ENCODE results near the gene PTPRG. TPM values are rescaled to one million over a fixed set of nuclear protein-coding genes. Genes with fewer than 3 reads are reported as not detected.

Gene PTPRG
- total RNA-seq, 1 donor from 2014 or later, result 4.2 TPM

- no peaks in the 10 kb centered on the region for H3K9me3 Mint-ChIP-seq
Observed at GRCh38 chr3:61626484-61626883, 65.1 kb downstream of the PTPRG start.

GRCh38 chr3:61627768-61628185, 66.4 kb downstream of the PTPRG start:
- H3K4me1 Mint-ChIP-seq, result no peaks in the 10 kb centered on the region
- H3K36me3 Mint-ChIP-seq (ENCODE audit: low read depth), result no peaks in the 10 kb centered on the region

More at GRCh38 chr3:61626484-61626883, 65.1 kb downstream of the PTPRG start:
- Mint-ChIP-seq H3K36me3 (ENCODE audit: low read depth) (no peaks in the 10 kb centered on the region), H3K4me3 (no peak overlapping the region), H3K27ac (no peak overlapping the region), H3K4me1 (no peaks in the 10 kb centered on the region), H3K27me3 (no peaks in the 10 kb centered on the region)
- intact Hi-C loops (cut with micrococcal nuclease), result no loop called here
- DNase-seq, result no peak

GRCh38 chr3:61628636-61629035, 67.3 kb downstream of the PTPRG start:
- Mint-ChIP-seq H3K27ac (no peak overlapping the region), H3K9me3 (no peaks in the 10 kb centered on the region), H3K4me1 (no peaks in the 10 kb centered on the region), H3K4me3 (no peak overlapping the region), H3K27me3 (no peaks in the 10 kb centered on the region), H3K36me3 (ENCODE audit: low read depth) (no peaks in the 10 kb centered on the region)
- intact Hi-C loops (cut with micrococcal nuclease), result no loop called here
- DNase-seq, result no peak

More at GRCh38 chr3:61627768-61628185, 66.4 kb downstream of the PTPRG start:
- Mint-ChIP-seq H3K27me3 (no peaks in the 10 kb centered on the region), H3K4me3 (no peak overlapping the region), H3K27ac (no peak overlapping the region), H3K9me3 (no peaks in the 10 kb centered on the region)
- intact Hi-C loops (cut with micrococcal nuclease), result no loop called here
- DNase-seq, result no peak

- Mint-ChIP-seq H3K27ac (no peak overlapping the region), H3K9me3 (no peaks in the 10 kb centered on the region), H3K4me1 (no peaks in the 10 kb centered on the region), H3K27me3 (no peaks in the 10 kb centered on the region), H3K4me3 (no peak overlapping the region), H3K36me3 (ENCODE audit: low read depth) (no peaks in the 10 kb centered on the region)
- intact Hi-C loops (cut with micrococcal nuclease), result no loop called here
- DNase-seq, result no peak
Observed at GRCh38 chr3:61629442-61629841, 68.1 kb downstream of the PTPRG start.

- no peak for DNase-seq
- H3K4me1 Mint-ChIP-seq, result no peaks in the 10 kb centered on the region
- intact Hi-C loops (cut with micrococcal nuclease), result no loop called here
- no peak overlapping the region for H3K4me3 Mint-ChIP-seq
- H3K36me3 Mint-ChIP-seq (ENCODE audit: low read depth), result no peaks in the 10 kb centered on the region
- H3K27me3 Mint-ChIP-seq, result no peaks in the 10 kb centered on the region
- no peak overlapping the region for H3K27ac Mint-ChIP-seq
- H3K9me3 Mint-ChIP-seq, result no peaks in the 10 kb centered on the region
Observed at GRCh38 chr3:61631108-61631769, 69.9 kb downstream of the PTPRG start.

- DNase-seq, result no peak
- Mint-ChIP-seq H3K9me3 (no peaks in the 10 kb centered on the region), H3K4me1 (no peaks in the 10 kb centered on the region), H3K36me3 (ENCODE audit: low read depth) (no peaks in the 10 kb centered on the region), H3K27me3 (no peaks in the 10 kb centered on the region), H3K4me3 (no peak overlapping the region), H3K27ac (no peak overlapping the region)
- intact Hi-C loops (cut with micrococcal nuclease), result no loop called here
Observed at GRCh38 chr3:61632568-61633175, 71.3 kb downstream of the PTPRG start.

GRCh38 chr3:61634678-61635077, 73.3 kb downstream of the PTPRG start:
- Mint-ChIP-seq H3K4me1 (no peaks in the 10 kb centered on the region), H3K9me3 (no peaks in the 10 kb centered on the region), H3K4me3 (no peak overlapping the region), H3K27ac (no peak overlapping the region), H3K36me3 (ENCODE audit: low read depth) (no peaks in the 10 kb centered on the region), H3K27me3 (no peaks in the 10 kb centered on the region)
- no peak for DNase-seq
- intact Hi-C loops (cut with micrococcal nuclease), result no loop called here

GRCh38 chr3:61637088-61638051, 76.0 kb downstream of the PTPRG start:
- intact Hi-C loops (cut with micrococcal nuclease), result no loop called here
- no peaks in the 10 kb centered on the region for H3K4me1 Mint-ChIP-seq
- DNase-seq, result no peak
- H3K9me3 Mint-ChIP-seq, result no peaks in the 10 kb centered on the region
- no peak overlapping the region for H3K4me3 Mint-ChIP-seq
- H3K27me3 Mint-ChIP-seq, result no peaks in the 10 kb centered on the region
- H3K27ac Mint-ChIP-seq, result no peak overlapping the region
- H3K36me3 Mint-ChIP-seq (ENCODE audit: low read depth), result no peaks in the 10 kb centered on the region

- DNase-seq, result no peak
- Mint-ChIP-seq H3K9me3 (no peaks in the 10 kb centered on the region), H3K27ac (no peak overlapping the region), H3K27me3 (no peaks in the 10 kb centered on the region), H3K4me1 (no peaks in the 10 kb centered on the region), H3K36me3 (ENCODE audit: low read depth) (no peaks in the 10 kb centered on the region), H3K4me3 (no peak overlapping the region)
- intact Hi-C loops (cut with micrococcal nuclease), result no loop called here
Observed at GRCh38 chr3:61638741-61639140, 77.4 kb downstream of the PTPRG start.

- no peaks in the 10 kb centered on the region for H3K36me3 Mint-ChIP-seq (ENCODE audit: low read depth)
- H3K27me3 Mint-ChIP-seq, result no peaks in the 10 kb centered on the region
- no peaks in the 10 kb centered on the region for H3K4me1 Mint-ChIP-seq
- intact Hi-C loops (cut with micrococcal nuclease), result no loop called here
- DNase-seq, result no peak
- no peaks in the 10 kb centered on the region for H3K9me3 Mint-ChIP-seq
- H3K4me3 Mint-ChIP-seq, result no peak overlapping the region
- no peak overlapping the region for H3K27ac Mint-ChIP-seq
Observed at GRCh38 chr3:61639991-61640390, 78.6 kb downstream of the PTPRG start.

- Mint-ChIP-seq H3K36me3 (ENCODE audit: low read depth) (no peaks in the 10 kb centered on the region), H3K9me3 (no peaks in the 10 kb centered on the region), H3K4me1 (no peaks in the 10 kb centered on the region), H3K27me3 (no peaks in the 10 kb centered on the region), H3K4me3 (no peak overlapping the region), H3K27ac (no peak overlapping the region)
- DNase-seq, result no peak
- intact Hi-C loops (cut with micrococcal nuclease), result no loop called here
Observed at GRCh38 chr3:61645148-61645547, 83.8 kb downstream of the PTPRG start.

GRCh38 chr3:61646360-61646759, 85.0 kb downstream of the PTPRG start:
- H3K36me3 Mint-ChIP-seq (ENCODE audit: low read depth), result no peaks in the 10 kb centered on the region
- H3K4me1 Mint-ChIP-seq, result no peaks in the 10 kb centered on the region
- no peak for DNase-seq
- no peak overlapping the region for H3K27ac Mint-ChIP-seq
- no peaks in the 10 kb centered on the region for H3K27me3 Mint-ChIP-seq
- intact Hi-C loops (cut with micrococcal nuclease), result no loop called here
- no peak overlapping the region for H3K4me3 Mint-ChIP-seq
- no peaks in the 10 kb centered on the region for H3K9me3 Mint-ChIP-seq

GRCh38 chr3:61646851-61647525, 85.6 kb downstream of the PTPRG start:
- no peaks in the 10 kb centered on the region for H3K9me3 Mint-ChIP-seq
- no peak overlapping the region for H3K4me3 Mint-ChIP-seq
- H3K4me1 Mint-ChIP-seq, result no peaks in the 10 kb centered on the region
- H3K36me3 Mint-ChIP-seq (ENCODE audit: low read depth), result no peaks in the 10 kb centered on the region
- intact Hi-C loops (cut with micrococcal nuclease), result no loop called here
- no peaks in the 10 kb centered on the region for H3K27me3 Mint-ChIP-seq
- DNase-seq, result no peak
- H3K27ac Mint-ChIP-seq, result no peak overlapping the region

Data from activated CD4-positive, alpha-beta T cell treated with anti-CD3 and anti-CD28 coated beads, Interleukin-2, amount 10 ng/mL, durations not matched to agents 24 days and 14 days (primary cell).